ENCODE measurements around the gene EPHX1. TPM values are rescaled to one million over a fixed set of nuclear protein-coding genes. Genes with fewer than 3 reads are reported as not detected.
A peak's percentile ranks its signal among the peaks of the same experiment; 100 is the strongest.
"Not testable (repeated sequence)": the region's sequence is repeated elsewhere in the genome, so short reads cannot be mapped to it uniquely, and the experiment has no call there.

The EPHX1 gene
- polyA plus RNA-seq, 4 donors: 56.2 to 68.8 (median 62.7) TPM

- no peak for DNase-seq (ENCODE audit: low read depth in 4 of 4, low spot score in 3 of 4)
Observed at GRCh38 chr1:225879521-225880221, 69.7 kb downstream of the EPHX1 start.

DNA sequence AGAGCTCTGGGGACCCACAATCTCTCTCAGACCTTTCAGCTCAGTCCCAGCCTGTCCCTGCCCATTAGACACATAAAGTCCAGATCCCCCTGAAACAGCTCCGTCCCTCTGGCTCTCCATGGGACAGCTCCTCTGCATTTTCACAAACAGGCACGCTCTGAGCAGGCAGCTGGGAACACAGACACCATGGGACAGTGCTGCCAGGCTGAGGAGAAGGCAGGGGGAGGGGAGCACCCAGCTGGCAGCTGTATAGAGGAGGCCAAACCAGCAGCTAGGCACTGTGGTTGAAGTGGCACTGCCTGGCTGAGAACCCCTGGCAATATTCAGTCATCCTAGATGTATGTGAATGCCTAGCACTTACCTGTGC is 70.3 kb downstream of the EPHX1 start:
- DNase-seq (ENCODE audit: low read depth in 4 of 4, low spot score in 3 of 4): no peak

DNA sequence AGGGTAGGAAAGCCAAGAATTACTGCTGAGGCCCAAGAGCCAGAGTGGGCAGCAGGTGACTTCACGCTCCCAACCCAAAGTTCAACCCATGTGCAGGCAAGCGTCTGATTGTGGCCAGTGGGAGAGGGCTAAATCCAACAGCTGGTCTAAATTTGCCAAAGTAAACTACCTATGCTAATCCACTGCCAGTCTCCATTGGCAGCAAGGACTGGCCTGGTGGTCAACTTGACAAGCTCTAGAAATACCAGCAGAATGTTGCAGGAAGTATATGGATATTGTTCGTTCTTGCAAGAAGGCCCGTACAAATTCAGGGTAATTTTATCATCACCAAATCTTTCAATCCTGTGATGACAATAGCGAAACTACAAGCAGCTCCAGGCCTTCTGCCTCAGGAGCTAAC is 70.7 kb downstream of the EPHX1 start:
- no peak for DNase-seq (ENCODE audit: low read depth in 4 of 4, low spot score in 3 of 4)

GRCh38 chr1:225881081-225881958 is 71.4 kb downstream of the EPHX1 start:
- DNase-seq (ENCODE audit: low read depth in 4 of 4, low spot score in 3 of 4): no peak

- DNase-seq (ENCODE audit: low read depth in 4 of 4, low spot score in 3 of 4): peak; percentile 77 to 80 (median 78)
Observed at GRCh38 chr1:225881959-225882693, 72.2 kb downstream of the EPHX1 start, which contains the start of gene TMEM63A. TSS of gene TMEM63A (minus strand) at chr1:225882380. CDS start at chr1:225877580, 4,800 bp downstream.

DNA sequence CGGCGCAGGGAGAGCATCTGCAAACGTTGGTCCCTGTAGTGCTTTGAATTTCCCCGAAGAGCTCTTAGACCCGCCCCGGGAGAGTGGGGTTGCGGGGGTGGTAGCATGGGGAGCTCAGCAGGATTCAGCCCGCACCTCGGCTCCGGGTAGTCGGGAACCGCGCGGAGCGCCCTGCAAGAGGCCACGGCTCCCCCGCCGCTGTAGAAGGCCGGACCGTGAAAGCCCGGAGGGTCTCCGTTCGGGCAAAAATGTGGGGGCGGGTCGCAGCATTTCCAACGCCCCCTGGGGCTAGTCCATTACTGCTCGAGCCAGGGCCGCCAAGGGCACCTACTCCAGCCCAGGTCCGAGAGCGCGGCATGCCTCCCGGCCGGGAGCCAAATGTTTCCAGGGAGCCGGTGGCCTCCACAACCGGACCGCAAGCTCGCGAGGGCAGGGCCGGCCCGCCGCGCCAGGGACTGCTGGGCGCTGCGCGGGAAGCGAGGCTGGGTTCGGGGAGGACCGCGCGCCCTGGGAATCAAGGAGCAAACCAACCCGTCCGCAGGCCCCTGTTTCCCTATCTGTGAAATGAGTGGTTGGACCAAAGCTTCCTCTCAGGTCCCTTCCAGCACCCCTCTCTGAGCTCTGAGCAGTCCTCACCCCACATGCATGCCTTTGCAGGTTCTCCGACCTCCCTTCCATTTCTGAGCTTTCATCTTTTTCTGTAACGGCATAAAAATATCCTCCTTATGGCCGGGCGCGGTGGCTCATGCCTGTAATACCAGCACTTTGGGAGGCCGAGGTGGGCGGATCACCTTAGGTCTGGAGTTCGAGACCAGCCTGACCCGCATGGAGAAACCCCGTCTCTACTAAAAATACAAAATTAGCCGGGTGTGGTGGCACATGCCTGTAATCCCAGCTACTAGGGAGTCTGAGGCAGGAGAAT is 73.0 kb downstream of the EPHX1 start:
- no peak for DNase-seq (ENCODE audit: low read depth in 4 of 4, low spot score in 3 of 4)

DNA sequence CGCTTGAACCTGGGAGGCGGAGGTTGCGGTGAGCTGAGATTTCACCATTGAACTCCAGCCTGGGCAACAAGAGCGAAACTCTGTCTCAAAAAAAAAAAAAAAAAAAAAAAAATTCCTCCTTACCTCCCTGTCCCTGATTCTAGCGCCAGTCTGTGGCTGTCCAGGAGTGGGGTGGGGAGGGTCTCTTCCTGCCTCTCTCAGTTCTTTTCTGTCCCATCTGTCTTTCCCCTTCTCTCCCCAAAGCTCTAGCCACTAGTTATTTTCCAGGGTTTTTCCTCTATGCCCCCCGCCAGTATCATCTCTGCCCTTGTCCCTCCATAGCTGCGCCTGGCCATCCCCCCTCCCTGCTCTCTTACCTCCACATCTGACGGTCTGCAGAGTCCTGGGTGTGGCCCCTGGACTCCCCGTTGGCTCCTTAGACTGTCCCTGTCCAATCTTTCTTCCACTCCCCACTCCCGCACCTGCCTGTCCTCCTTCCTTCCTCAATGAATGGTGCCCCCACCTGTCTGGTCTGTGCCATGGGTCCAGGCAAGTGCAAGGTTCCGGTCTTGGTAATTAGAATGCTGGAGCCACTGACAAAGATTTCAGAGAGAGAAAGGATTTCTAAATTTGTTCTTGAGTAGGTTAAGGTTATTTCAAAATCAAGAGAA is 73.8 kb downstream of the EPHX1 start:
- DNase-seq (ENCODE audit: low read depth in 4 of 4, low spot score in 3 of 4): no peak

- DNase-seq (ENCODE audit: low read depth in 4 of 4, low spot score in 3 of 4): no peak
Observed at GRCh38 chr1:225885336-225885735, 75.4 kb downstream of the EPHX1 start.

DNA sequence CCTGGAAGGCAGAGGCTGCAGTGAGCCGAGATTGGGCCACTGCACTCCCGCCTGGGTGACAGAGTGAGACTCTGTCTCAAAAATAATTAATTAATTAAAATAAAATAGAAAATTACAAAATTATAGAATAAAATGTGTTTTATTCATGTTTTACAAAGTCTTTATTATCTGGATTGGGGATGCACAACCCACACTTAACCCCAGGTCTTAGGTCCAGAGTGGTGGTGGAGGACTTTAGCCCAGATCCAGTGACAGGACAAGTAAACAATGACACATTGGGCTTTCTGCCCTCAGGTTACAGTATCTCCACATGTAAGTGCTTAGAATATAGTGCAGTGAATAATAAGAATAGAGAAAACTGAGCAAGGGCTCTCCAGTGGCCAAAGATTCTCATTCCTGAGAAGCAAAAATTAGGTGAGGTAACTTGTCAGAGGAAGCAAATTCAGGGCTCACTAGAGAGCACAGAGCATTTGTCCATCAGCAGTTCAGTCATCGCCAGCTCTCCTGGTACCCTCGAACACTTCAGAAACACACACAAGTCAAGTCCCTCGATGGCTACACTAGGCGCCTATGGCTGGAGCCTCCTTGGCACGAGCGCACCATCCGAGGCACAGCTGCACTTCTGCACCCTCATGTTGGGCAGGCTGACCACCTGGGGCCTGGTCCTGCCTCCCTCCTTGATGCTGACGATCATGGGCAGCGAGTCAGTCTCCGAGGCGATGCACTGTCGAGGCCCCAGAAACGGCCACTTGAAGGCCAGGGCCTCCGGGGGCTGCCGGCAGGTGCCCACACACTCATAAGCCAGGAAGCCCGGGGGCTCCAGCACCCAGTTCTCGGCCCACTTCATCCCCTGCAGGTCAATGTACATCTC is 76.5 kb downstream of the EPHX1 start:
- no peak for DNase-seq (ENCODE audit: low read depth in 4 of 4, low spot score in 3 of 4)

GRCh38 chr1:225887030-225887314 is 77.0 kb downstream of the EPHX1 start:
- DNase-seq (ENCODE audit: low read depth in 4 of 4, low spot score in 3 of 4): no peak

DNA sequence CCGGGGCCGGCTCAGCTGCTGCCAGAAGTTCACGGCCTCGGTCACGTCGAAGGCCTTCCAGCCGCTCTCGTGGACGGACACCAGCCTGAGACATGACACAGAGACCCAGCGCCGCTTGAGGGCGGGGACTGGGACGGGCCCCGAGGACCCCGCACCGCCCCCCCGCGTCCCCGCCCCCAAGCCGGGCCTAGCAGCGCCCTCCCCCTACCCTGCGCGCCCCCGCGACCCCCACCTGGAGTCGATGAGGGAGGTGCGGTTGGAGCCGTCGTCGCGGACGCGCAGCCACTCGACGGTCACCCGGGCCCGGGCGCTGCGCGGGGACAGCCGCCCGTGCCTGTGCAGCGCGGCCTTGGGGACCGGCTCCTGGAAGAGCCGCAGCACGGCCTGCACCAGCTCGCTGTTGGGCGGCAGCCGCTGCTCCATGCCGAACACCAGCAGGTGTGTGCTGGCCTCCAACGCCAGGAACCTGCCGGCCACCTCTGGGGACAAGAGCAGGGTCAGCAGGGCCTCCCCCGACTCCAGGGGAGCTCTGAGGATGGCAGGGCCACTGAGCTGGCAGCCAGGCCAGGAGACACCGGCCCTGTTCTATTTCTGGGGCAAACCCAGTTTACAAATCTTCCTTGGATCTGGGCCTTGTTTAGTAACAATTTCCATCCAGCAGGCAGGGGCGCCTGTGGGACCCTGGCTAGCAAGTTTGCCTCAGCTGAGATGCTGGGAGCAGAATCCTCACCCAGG is 77.8 kb downstream of the EPHX1 start:
- DNase-seq (ENCODE audit: low read depth in 4 of 4, low spot score in 3 of 4): not testable (repeated sequence)

DNA sequence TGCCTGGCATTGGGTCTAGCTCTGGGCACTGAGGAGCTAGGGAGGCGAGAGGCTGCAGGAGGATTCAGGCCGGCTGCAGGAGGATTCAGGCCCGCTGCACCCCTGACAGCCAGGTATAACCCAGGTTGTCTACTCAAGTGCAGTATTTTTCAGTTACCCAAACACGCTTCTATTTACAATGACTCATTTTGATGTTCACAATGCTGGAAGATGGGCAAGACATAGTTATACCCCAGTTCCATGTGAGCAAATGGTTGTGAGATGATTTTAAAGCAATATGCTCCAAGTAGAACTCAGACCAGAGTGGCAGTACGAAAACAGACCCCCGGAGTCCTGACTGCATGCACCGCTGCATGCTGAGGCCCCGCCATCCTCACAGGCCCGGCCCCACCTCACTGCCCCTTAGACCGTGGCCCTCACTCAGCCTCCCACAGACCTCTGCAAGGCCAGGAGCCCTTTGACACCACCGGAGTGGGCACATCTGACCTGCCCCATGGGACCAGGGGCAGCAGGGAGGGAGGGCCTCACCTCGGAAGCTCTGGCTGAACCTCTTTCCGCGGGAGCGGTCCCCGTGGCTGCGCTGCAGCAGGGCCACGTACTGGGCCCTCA is 78.5 kb downstream of the EPHX1 start:
- no peak for DNase-seq (ENCODE audit: low read depth in 4 of 4, low spot score in 3 of 4)

GRCh38 chr1:225888898-225889601 is 79.1 kb downstream of the EPHX1 start, which contains the start of gene LEFTY1:
TSS of gene LEFTY1 (minus strand) at chr1:225889146. CDS start at chr1:225889066, 80 bp downstream.
- DNase-seq (ENCODE audit: low read depth in 4 of 4, low spot score in 3 of 4): peak in 3 of 4 donors; percentile 78 to 84 (median 83)

DNA sequence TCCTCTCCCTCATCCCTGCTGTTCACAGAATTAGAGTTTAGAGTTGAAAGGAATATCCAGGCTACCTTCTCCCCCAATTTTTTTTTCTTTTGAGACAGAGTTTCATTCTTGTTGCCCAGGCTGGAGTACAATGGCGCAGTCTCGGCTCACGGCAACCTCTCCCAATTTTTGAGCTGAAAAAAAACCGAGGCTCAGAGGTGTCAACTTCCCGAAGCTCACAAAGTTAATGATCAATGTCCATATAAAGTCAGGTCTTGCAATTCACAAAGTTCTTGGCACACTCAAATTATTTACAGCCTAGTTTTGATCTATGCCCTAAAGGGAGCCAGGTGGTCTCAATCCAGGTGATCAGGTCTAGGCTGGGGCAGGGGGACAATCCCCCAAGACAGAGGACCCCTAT is 79.8 kb downstream of the EPHX1 start:
- no peak for DNase-seq (ENCODE audit: low read depth in 4 of 4, low spot score in 3 of 4)

DNA sequence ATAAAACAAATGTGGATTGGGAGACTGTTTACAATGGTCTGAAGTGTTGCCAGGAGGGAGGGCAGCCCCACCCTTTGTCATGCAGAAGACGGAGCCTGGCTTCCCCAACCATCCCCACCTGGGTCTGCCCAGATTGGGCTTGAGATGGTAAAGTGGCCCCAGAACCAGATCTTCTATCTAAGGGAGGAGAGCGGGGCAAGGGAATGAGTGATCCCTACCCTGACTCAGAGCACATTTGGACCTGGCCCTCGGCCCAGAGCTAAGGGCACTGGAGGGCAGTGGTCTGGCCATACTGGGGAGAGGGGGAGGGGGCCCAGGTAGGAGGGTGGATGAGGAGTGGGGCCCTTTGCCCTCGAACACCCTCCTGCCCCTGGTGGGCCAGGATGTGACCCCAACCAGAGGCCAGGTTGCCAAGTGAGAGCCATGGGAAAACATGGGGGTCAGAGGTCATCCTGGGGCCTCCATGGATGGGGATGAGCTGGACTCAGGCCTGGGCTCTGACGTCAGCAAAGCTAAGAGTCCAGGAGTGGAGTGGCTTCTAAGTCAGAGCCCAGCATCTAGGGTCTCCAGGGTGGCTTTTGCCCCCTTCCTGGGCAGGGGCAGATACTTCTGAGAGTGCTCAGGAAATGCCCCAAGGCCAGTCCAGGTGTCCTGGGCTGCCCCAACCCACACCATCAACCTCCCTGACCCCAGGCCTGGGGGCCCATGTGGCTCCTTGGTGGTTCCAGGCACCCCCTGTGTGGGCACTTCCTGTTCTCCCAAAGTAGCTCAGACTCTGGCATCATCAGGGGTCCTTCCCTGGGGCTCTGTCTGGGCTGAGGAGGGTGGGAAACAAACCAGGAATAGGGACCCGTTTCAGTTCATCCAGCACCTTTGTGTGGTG is 80.7 kb downstream of the EPHX1 start:
- no peak for DNase-seq (ENCODE audit: low read depth in 4 of 4, low spot score in 3 of 4)
